Activated naive CD8-positive, alpha-beta T cell (primary cell): ENCODE measurements around the gene ADAM12.

ENCODE experiments used
- H3K27ac Mint-ChIP-seq: one replicate; pipeline ENCODE4 v1.8.0; 2021; ENCODE audit warnings: mixed read lengths
- H3K27me3 Mint-ChIP-seq: one replicate; pipeline ENCODE4 v1.8.0; 2021; ENCODE audit warnings: mixed read lengths
- H3K36me3 Mint-ChIP-seq: one replicate; pipeline ENCODE4 v1.8.0; 2021; ENCODE audit warnings: mixed read lengths
- H3K4me1 Mint-ChIP-seq: one replicate; pipeline ENCODE4 v1.8.0; 2021; ENCODE audit warnings: low read depth, mixed read lengths
- H3K4me3 Mint-ChIP-seq: one replicate; pipeline ENCODE4 v1.8.0; 2021; ENCODE audit warnings: mild to moderate bottlenecking, mixed read lengths
- H3K9me3 Mint-ChIP-seq: one replicate; pipeline ENCODE4 v1.8.0; 2021; ENCODE audit warnings: low read depth, mixed read lengths

The ADAM12 gene

GRCh38 chr10:126204320-126204719 is 184.0 kb downstream of the ADAM12 start:
- Mint-ChIP-seq H3K4me1 (no peaks in the 10 kb centered on the region), H3K36me3 (no peaks in the 10 kb centered on the region), H3K4me3 (no peak overlapping the region), H3K27ac (no peak overlapping the region), H3K9me3 (no peaks in the 10 kb centered on the region), H3K27me3 (no peaks in the 10 kb centered on the region)

GRCh38 chr10:126203746-126204145 is 184.5 kb downstream of the ADAM12 start:
- Mint-ChIP-seq H3K27ac (no peak overlapping the region), H3K9me3 (no peaks in the 10 kb centered on the region), H3K36me3 (no peaks in the 10 kb centered on the region)

GRCh38 chr10:126201603-126202002 is 186.7 kb downstream of the ADAM12 start:
- Mint-ChIP-seq H3K4me1 (no peaks in the 10 kb centered on the region), H3K27me3 (no peaks in the 10 kb centered on the region), H3K4me3 (no peak overlapping the region), H3K36me3 (no peaks in the 10 kb centered on the region), H3K9me3 (no peaks in the 10 kb centered on the region), H3K27ac (no peak overlapping the region)

More at GRCh38 chr10:126203746-126204145, 184.5 kb downstream of the ADAM12 start:
- H3K4me3 Mint-ChIP-seq, result no peak overlapping the region
- no peaks in the 10 kb centered on the region for H3K27me3 Mint-ChIP-seq
- H3K4me1 Mint-ChIP-seq, result no peaks in the 10 kb centered on the region

GRCh38 chr10:126199221-126199998 is 188.9 kb downstream of the ADAM12 start:
- Mint-ChIP-seq H3K9me3 (no peaks in the 10 kb centered on the region), H3K27me3 (no peaks in the 10 kb centered on the region), H3K27ac (no peak overlapping the region), H3K4me1 (no peaks in the 10 kb centered on the region), H3K36me3 (no peaks in the 10 kb centered on the region), H3K4me3 (no peak overlapping the region)

GRCh38 chr10:126198681-126199080 is 189.6 kb downstream of the ADAM12 start:
- H3K27ac Mint-ChIP-seq, result no peak overlapping the region
- H3K4me1 Mint-ChIP-seq, result no peaks in the 10 kb centered on the region
- H3K36me3 Mint-ChIP-seq, result no peaks in the 10 kb centered on the region
- no peaks in the 10 kb centered on the region for H3K9me3 Mint-ChIP-seq
- no peak overlapping the region for H3K4me3 Mint-ChIP-seq
- no peaks in the 10 kb centered on the region for H3K27me3 Mint-ChIP-seq

GRCh38 chr10:126197036-126197543 is 191.2 kb downstream of the ADAM12 start:
- H3K4me1 Mint-ChIP-seq, result no peaks in the 10 kb centered on the region
- H3K27ac Mint-ChIP-seq, result no peak overlapping the region
- H3K9me3 Mint-ChIP-seq, result no peaks in the 10 kb centered on the region
- H3K36me3 Mint-ChIP-seq, result no peaks in the 10 kb centered on the region
- H3K4me3 Mint-ChIP-seq, result no peak overlapping the region
- H3K27me3 Mint-ChIP-seq, result no peaks in the 10 kb centered on the region

GRCh38 chr10:126196281-126196680 is 192.0 kb downstream of the ADAM12 start:
- H3K4me1 Mint-ChIP-seq, result no peaks in the 10 kb centered on the region
- H3K4me3 Mint-ChIP-seq, result no peak overlapping the region
- no peaks in the 10 kb centered on the region for H3K9me3 Mint-ChIP-seq
- peaks cover 2% of the 10 kb centered on the region for H3K27me3 Mint-ChIP-seq
- no peaks in the 10 kb centered on the region for H3K36me3 Mint-ChIP-seq
- no peak overlapping the region for H3K27ac Mint-ChIP-seq

- H3K27me3 Mint-ChIP-seq, result peaks cover 9% of the 10 kb centered on the region
- no peak overlapping the region for H3K27ac Mint-ChIP-seq
- no peaks in the 10 kb centered on the region for H3K9me3 Mint-ChIP-seq
- no peaks in the 10 kb centered on the region for H3K36me3 Mint-ChIP-seq
- no peak overlapping the region for H3K4me3 Mint-ChIP-seq
- H3K4me1 Mint-ChIP-seq, result no peaks in the 10 kb centered on the region
These were observed 197.1 kb downstream of the ADAM12 start for GRCh38 chr10:126191192-126191591.

- H3K27me3 Mint-ChIP-seq, result peaks cover 9% of the 10 kb centered on the region
- no peaks in the 10 kb centered on the region for H3K9me3 Mint-ChIP-seq
- no peaks in the 10 kb centered on the region for H3K36me3 Mint-ChIP-seq
- no peak overlapping the region for H3K4me3 Mint-ChIP-seq
- H3K27ac Mint-ChIP-seq, result no peak overlapping the region
- H3K4me1 Mint-ChIP-seq, result no peaks in the 10 kb centered on the region
These were observed 199.5 kb downstream of the ADAM12 start for GRCh38 chr10:126188679-126189200.

GRCh38 chr10:126187399-126187798 is 200.9 kb downstream of the ADAM12 start:
- H3K36me3 Mint-ChIP-seq, result no peaks in the 10 kb centered on the region

GRCh38 chr10:126186766-126187165 is 201.5 kb downstream of the ADAM12 start:
- Mint-ChIP-seq H3K27ac (no peak overlapping the region), H3K4me3 (no peak overlapping the region), H3K9me3 (no peaks in the 10 kb centered on the region), H3K27me3 (peaks cover 9% of the 10 kb centered on the region), H3K4me1 (no peaks in the 10 kb centered on the region), H3K36me3 (no peaks in the 10 kb centered on the region)

More at GRCh38 chr10:126187399-126187798, 200.9 kb downstream of the ADAM12 start:
- Mint-ChIP-seq H3K9me3 (no peaks in the 10 kb centered on the region), H3K4me3 (no peak overlapping the region), H3K4me1 (no peaks in the 10 kb centered on the region), H3K27me3 (peaks cover 9% of the 10 kb centered on the region), H3K27ac (no peak overlapping the region)

GRCh38 chr10:126185676-126186447 is 202.4 kb downstream of the ADAM12 start:
- Mint-ChIP-seq H3K4me3 (no peak overlapping the region), H3K27me3 (peaks cover 5% of the 10 kb centered on the region)

GRCh38 chr10:126181626-126182025 is 206.7 kb downstream of the ADAM12 start:
- H3K27me3 Mint-ChIP-seq, result no peaks in the 10 kb centered on the region
- H3K36me3 Mint-ChIP-seq, result no peaks in the 10 kb centered on the region
- H3K4me1 Mint-ChIP-seq, result no peaks in the 10 kb centered on the region
- no peak overlapping the region for H3K27ac Mint-ChIP-seq
- no peak overlapping the region for H3K4me3 Mint-ChIP-seq
- no peaks in the 10 kb centered on the region for H3K9me3 Mint-ChIP-seq

More at GRCh38 chr10:126185676-126186447, 202.4 kb downstream of the ADAM12 start:
- H3K4me1 Mint-ChIP-seq, result no peaks in the 10 kb centered on the region
- no peaks in the 10 kb centered on the region for H3K36me3 Mint-ChIP-seq
- H3K27ac Mint-ChIP-seq, result no peak overlapping the region
- no peaks in the 10 kb centered on the region for H3K9me3 Mint-ChIP-seq

GRCh38 chr10:126179637-126180036 is 208.6 kb downstream of the ADAM12 start:
- no peak overlapping the region for H3K4me3 Mint-ChIP-seq
- H3K36me3 Mint-ChIP-seq, result no peaks in the 10 kb centered on the region
- H3K9me3 Mint-ChIP-seq, result no peaks in the 10 kb centered on the region
- H3K27ac Mint-ChIP-seq, result no peak overlapping the region
- H3K4me1 Mint-ChIP-seq, result no peaks in the 10 kb centered on the region
- no peaks in the 10 kb centered on the region for H3K27me3 Mint-ChIP-seq

- Mint-ChIP-seq H3K4me3 (no peak overlapping the region), H3K4me1 (no peaks in the 10 kb centered on the region), H3K27ac (no peak overlapping the region), H3K36me3 (no peaks in the 10 kb centered on the region), H3K9me3 (no peaks in the 10 kb centered on the region), H3K27me3 (no peaks in the 10 kb centered on the region)
These were observed 210.8 kb downstream of the ADAM12 start for GRCh38 chr10:126177417-126178030.
